GM15510 (cell line): ENCODE data around the gene LRRC32.

ENCODE experiments used
- POLR2A ChIP-seq: IDR thresholded peaks from 3 replicates; pipeline ENCODE4 v1.6.1; 2011; ENCODE audit warnings: borderline replicate concordance; ENCODE audit not compliant: insufficient read length; ENCODE audit errors: extremely low read depth

LRRC32 gene

DNA sequence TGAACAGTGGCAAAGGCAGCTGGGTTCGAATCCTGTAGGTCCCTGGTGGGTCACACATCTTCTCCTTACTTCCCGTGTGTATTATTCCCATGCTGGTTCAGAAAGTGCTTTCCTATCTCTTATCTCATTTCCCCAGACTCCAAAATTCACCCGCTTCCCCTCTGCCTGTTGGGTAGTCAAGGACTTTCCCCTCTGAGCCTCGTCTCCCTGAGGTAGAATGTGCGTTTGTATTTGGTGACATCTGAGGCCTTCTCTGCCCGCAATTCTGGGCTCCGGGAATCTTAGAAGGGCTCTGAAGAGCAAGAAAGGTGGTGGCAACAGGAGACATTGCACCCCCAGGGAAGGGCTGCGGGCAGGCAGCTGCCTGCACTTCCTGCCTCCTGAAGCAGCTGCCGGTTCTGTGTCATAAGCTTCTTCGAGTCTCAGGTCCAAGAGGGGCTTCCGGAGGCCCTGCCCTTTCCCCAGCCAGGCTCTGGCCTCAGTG is 5.9 kb downstream of the LRRC32 start:
- TF ChIP-seq POLR2A, result no peak

DNA sequence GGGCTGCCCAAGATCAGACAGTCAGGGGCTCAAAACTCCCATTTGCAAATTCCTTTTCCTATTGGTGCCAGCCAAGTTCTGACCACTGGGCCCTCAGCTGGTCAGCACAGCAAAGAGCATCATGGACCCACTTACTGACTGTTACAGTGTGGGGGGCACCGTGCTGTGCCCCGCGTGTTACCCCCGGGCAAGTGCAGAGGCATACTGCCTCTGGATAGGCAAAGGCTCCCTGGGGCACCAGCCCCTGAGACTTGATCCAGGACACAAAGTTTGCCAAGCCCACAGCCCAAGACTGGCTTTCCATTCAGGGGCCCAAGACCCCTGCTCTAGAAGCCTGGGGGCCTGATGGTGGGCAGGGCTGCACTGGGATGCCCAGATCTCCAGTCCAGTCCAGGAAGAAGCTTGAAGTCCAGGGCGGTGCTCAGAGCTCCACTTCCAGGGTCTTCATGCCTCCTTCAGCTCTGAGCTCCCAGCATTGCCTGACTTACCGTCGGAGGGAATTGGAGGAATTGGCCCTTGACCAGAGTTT is 6.6 kb downstream of the LRRC32 start:
- TF ChIP-seq POLR2A, result no peak

- no peak for TF ChIP-seq POLR2A
Observed at GRCh38 chr11:76663486-76663810, 7.1 kb downstream of the LRRC32 start.

DNA sequence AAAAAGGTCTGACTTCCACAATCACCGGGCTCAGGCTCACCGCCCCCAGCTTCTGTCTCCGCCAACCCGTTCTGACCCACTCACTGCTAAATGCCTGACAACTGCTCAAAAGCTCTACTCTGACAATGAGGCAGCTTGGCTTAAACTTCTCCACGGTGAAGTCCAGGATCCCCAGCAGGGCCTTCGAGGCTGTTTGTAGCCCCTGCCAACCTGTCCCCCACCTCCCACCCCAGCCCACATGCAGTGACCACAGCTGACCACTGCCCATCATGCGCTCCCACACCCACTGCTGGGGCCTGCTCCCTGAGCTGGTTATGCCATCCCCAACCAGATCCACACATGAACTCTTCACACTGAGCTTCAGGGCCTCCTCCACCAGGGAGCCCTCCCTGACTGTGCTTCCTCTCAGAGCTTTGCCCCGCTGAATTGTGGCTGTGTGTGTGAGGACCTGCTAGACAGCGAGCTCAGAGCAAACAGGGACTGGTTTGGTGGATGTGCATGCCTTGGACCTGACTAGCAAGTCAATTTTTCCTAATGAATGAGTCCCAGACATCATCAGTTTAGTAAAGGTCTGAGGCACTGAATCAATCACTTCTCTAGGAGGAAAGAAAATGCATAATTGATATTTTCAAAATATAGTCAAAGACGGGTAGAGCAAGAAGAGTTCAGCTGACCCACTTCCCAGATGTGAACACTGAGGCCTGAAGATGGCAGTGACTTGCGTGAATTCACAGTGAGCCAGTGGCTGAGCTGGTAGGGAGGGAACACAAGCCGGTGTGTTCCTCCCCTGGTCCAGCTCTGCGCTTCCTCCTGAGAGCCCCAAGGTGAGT is 7.7 kb downstream of the LRRC32 start:
- no peak for TF ChIP-seq POLR2A

DNA sequence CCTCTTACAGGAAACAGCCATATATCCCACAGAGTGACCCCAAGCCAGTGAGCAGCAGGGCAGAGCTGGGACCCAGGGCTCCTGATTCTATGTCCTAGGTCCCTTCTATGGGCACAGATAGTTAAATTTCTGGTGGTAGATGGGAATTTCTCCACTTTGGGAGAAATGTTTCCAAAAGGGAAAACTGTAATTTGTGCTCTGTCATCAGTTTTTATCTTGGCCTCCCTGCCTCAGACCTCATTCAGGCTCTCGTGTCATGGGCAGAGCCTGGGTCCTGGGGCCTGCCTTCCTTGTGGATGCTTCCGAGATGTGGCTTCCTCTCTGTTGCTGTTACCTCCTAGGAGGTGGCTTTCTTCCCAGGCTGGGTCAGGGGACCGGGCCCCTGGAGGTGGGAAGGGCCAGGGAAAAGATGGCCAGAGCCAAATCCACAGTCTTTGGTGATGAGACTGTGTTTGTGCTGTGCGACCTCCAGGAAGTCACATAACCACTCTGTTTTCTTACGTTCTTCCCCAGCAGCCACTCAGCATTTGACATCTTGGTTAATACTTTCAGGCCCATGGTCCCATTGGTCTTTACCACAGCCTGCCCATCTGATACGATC is 8.6 kb downstream of the LRRC32 start:
- no peak for TF ChIP-seq POLR2A

GRCh38 chr11:76661306-76661751 is 9.2 kb downstream of the LRRC32 start:
- no peak for TF ChIP-seq POLR2A

DNA sequence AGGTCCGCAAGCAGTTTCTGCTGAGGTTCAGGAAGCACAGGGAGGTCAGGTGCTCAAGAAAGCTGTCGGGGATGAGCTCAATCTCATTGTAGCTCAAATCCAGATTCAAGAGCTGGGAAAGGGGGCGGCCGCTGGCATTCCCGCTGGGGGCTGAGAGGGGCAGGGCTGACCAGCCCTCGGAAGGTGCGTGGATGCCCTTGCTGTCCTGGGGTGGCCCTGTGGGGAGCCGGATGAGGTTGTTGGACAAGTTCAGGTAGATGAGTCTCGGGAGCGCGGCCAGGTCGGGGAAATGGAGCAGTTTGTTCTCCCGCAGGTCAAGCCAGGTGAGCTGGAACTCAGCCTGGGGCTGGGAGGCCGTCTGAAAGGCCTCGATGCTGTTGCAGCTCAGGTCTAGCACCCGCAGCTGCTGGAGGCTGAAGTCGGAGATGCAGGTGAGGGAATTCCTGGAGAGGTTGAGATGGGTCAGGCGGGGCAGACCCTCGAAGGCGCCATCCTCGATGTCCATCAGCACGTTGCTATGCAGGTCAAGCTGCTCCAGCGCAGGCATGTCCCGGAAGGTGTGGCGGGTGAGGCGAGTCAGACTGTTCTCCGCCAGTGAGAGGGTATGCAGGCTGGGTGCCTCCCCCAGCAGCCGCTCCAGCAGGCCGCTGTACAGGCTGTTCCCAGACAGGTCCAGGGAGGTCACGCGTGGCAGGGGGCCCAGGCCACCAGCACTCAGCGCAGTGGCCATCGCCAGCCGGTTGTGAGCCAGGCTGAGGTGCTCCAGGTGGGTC is 9.8 kb downstream of the LRRC32 start:
- TF ChIP-seq POLR2A, result no peak

GRCh38 chr11:76659672-76660532 is 10.6 kb downstream of the LRRC32 start:
- TF ChIP-seq POLR2A, result no peak

- TF ChIP-seq POLR2A, result no peak
Observed at GRCh38 chr11:76658651-76659650, 11.6 kb downstream of the LRRC32 start.

DNA sequence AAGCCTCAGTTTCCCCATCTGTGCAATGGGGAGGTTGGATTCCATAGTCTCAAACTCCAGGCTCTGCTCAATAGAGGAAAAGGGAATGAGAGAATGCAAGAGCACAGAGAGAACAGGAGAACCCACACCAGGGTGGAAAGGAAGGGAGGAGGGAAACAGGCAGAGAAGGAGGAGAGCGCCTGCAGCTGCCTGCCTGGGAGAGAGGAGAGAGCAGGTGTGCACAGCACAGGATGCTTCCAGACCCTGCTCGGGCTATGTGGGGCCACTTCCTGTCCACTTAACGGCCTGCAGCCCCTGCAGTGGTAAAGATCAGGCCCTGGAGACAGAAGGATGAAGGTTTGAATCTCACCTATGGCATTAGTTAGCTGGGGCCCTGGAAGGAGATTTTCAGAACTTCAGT is 12.3 kb downstream of the LRRC32 start:
- no peak for TF ChIP-seq POLR2A

- no peak for TF ChIP-seq POLR2A
Observed at GRCh38 chr11:76657187-76658170, 13.1 kb downstream of the LRRC32 start.

- TF ChIP-seq POLR2A, result no peak
Observed at GRCh38 chr11:76656571-76657081, 13.9 kb downstream of the LRRC32 start.

DNA sequence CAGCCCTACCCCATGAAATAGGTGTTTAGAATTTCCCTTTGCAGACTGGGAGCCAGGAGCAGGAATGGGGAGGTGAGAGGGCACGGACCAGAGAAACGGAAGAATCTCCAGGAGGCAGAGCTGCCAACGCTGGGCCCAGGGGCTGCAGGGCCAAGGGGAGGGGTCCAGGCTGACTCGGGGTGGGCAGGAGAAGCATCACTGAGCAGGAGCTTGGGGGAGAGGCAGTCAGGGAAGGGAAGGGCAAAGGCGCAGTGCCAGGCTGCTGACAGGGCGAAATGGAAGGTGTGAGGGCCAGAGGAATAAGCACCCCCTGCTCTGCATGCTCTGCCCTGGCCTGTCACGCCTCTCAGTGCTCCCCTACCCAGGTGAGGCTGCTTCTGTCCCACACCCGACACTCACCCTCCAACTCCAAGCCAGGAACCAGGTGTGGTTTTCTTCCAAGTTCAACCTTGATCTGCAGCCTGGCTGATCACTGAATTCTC is 14.5 kb downstream of the LRRC32 start:
- TF ChIP-seq POLR2A, result no peak
